Prostate gland (tissue), 2 donors: ENCODE data around the gene LGR6.

Experiments
- CTCF ChIP-seq, 4 experiments: fragments of 200-600 bp in 2 of 4; fragments of 450-650 bp in 2 of 4; sonication (generic) in 2 of 4; IDR thresholded peaks; 1 replicate in 3 of 4; 2 replicates in 1 of 4; pipeline ENCODE4 v1.5.1; 2016 to 2019; ENCODE audit warnings: antibody characterized with exemption in 4 of 4, mild to moderate bottlenecking in 2 of 4, moderate library complexity in 2 of 4
- POLR2A ChIP-seq: fragments of 450-650 bp; IDR thresholded peaks from one replicate; pipeline ENCODE4 v1.6.1; 2016; ENCODE audit warnings: antibody characterized with exemption, mild to moderate bottlenecking
- POLR2AphosphoS5 ChIP-seq: sonication (generic); formaldehyde crosslinking; IDR thresholded peaks from one replicate; pipeline ENCODE4 v1.6.1; 2017; ENCODE audit warnings: antibody characterized with exemption

GRCh38 chr1:202212787-202213186 is 19.2 kb downstream of the LGR6 start:
- no peak for TF ChIP-seq POLR2A
- no peak for TF ChIP-seq CTCF (IDR thresholded peaks at IDR 0.05)
- TF ChIP-seq POLR2AphosphoS5: no peak
